Tibial nerve (tissue), 4 donors: ENCODE measurements around the gene NABP2.

Source experiments
- CTCF ChIP-seq, 5 experiments: fragments of 200-600 bp in 3 of 5; fragments of 450-650 bp in 2 of 5; sonication (generic) in 3 of 5; IDR thresholded peaks; one replicate each; pipeline ENCODE4 v1.5.1; 2016 to 2019; ENCODE audit warnings: antibody characterized with exemption in 5 of 5, mild to moderate bottlenecking in 3 of 5, moderate library complexity in 2 of 5
- EP300 ChIP-seq, 2 donors: sonication (generic); formaldehyde crosslinking; IDR thresholded peaks; one replicate each; pipeline ENCODE4 v1.6.1; 2017; ENCODE audit warnings: antibody characterized with exemption in 2 of 2, mild to moderate bottlenecking in 1 of 2
- POLR2A ChIP-seq, 2 donors: fragments of 450-650 bp; IDR thresholded peaks; one replicate each; pipeline ENCODE4 v1.6.1; 2017; ENCODE audit warnings: antibody characterized with exemption in 2 of 2, mild to moderate bottlenecking in 2 of 2, moderate library complexity in 2 of 2

DNA sequence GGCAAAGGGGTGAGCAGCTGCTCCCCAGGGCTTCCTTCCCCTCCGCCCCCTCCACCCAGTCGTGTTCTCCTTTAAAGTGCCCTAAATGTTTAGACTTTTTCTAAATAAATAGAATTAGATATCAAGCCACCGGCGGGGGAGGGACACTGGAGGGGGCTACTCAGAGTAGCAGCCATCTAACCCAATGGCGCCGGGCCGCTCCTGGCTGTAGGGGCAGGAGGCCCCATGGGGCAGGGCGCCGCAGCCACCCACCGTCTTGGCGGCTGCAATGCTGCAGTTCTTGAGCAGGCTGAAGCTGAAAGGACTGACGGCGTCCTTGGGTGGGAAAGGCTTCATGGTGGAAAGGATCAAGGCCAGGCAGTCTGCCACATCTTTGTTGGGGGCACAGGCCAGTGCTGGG lies 18.8 kb downstream of the NABP2 start:
- no peak for TF ChIP-seq CTCF (IDR thresholded peaks at IDR 0.05)
- TF ChIP-seq POLR2A (IDR thresholded peaks at IDR 0.05) = no peak
- no peak for TF ChIP-seq EP300 (IDR thresholded peaks at IDR 0.05)
